Loucy (cell line): ENCODE data around the gene ASB12.

Experiments used
- EZH2phosphoT487 ChIP-seq: fragments of 200-600 bp; IDR thresholded peaks from 2 replicates; pipeline ENCODE4 v1.6.1; 2018; ENCODE audit warnings: antibody characterized with exemption, mild to moderate bottlenecking, moderate library complexity, borderline replicate concordance
- TF ChIP-seq, protein P1 (sequence below): fragments of 200-600 bp; sonication (generic); conservative IDR thresholded peaks from 2 replicates; pipeline ENCODE4 v1.5.1; 2014; ENCODE audit warnings: mild to moderate bottlenecking, antibody characterized with exemption, low read length

GRCh38 chrX:64195862-64196261 is 34.5 kb downstream of the ASB12 start:
- TF ChIP-seq, protein P1, sequence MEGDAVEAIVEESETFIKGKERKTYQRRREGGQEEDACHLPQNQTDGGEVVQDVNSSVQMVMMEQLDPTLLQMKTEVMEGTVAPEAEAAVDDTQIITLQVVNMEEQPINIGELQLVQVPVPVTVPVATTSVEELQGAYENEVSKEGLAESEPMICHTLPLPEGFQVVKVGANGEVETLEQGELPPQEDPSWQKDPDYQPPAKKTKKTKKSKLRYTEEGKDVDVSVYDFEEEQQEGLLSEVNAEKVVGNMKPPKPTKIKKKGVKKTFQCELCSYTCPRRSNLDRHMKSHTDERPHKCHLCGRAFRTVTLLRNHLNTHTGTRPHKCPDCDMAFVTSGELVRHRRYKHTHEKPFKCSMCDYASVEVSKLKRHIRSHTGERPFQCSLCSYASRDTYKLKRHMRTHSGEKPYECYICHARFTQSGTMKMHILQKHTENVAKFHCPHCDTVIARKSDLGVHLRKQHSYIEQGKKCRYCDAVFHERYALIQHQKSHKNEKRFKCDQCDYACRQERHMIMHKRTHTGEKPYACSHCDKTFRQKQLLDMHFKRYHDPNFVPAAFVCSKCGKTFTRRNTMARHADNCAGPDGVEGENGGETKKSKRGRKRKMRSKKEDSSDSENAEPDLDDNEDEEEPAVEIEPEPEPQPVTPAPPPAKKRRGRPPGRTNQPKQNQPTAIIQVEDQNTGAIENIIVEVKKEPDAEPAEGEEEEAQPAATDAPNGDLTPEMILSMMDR: no peak
- TF ChIP-seq EZH2phosphoT487: no peak
